ENCODE results near the gene CRIM1.

CRIM1 gene

DNA sequence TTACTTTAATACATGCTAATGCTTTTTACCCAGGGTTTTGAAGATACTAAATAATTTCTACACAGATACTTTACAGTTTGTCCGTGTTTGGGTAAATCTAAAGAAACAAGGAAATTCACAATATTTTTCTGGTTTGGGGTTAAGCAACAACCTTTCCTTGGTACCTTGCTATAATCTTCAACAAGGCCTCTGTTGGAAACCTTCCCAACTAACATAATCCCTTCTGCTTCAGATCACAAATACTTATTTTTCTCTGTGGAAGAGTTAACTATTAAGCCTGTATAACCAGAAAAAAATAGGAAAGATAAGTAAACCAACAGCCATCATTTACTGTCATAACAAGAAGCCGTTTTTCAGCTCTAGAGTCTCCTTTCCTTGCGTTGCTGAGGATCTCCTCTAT, 227.4 kb downstream of the CRIM1 start:
- no peak for DNase-seq (ENCODE audit: low read depth)
- in situ Hi-C loops (cut with HindIII; ENCODE audit: low sequenced_read_pairs) = no loop called here
- no peak overlapping the region for H3K4me3 ChIP-seq (ENCODE audit: low read depth, low read length)
- TF ChIP-seq, protein P1, sequence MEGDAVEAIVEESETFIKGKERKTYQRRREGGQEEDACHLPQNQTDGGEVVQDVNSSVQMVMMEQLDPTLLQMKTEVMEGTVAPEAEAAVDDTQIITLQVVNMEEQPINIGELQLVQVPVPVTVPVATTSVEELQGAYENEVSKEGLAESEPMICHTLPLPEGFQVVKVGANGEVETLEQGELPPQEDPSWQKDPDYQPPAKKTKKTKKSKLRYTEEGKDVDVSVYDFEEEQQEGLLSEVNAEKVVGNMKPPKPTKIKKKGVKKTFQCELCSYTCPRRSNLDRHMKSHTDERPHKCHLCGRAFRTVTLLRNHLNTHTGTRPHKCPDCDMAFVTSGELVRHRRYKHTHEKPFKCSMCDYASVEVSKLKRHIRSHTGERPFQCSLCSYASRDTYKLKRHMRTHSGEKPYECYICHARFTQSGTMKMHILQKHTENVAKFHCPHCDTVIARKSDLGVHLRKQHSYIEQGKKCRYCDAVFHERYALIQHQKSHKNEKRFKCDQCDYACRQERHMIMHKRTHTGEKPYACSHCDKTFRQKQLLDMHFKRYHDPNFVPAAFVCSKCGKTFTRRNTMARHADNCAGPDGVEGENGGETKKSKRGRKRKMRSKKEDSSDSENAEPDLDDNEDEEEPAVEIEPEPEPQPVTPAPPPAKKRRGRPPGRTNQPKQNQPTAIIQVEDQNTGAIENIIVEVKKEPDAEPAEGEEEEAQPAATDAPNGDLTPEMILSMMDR (IDR thresholded peaks at IDR 0.05; ENCODE audit: low read depth, low read length, missing control alignments) = no peak

DNA sequence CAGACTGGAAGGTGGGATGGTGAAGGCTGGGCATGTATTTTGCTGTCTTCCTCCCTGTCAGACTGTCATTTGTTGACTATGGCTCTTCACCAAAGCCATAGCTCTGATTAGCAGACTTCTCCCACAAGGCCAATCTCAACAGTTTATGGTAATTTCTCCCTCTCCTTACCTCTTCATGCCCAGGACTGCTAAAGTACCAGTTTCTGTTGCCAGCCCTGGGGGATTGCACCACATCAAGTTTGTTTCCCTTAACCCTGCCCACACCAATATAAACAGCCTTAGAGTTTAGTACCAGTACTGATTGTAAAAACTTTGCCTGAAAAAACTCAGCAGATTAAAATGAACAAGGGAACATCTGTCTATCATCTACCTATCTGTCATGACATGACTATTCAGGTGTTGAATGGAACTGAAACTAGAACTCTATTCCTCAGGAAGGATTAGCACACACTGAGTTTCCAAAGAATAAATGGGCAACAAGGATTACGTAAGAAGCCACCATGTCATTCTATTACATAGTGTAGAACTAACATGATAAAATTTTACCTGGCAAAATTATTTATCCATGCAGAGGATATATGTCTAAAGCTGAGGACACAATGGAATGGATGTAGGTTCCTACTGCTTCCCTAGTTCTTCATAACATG, 228.7 kb downstream of the CRIM1 start:
- in situ Hi-C loops (cut with HindIII; ENCODE audit: low sequenced_read_pairs) = no loop called here
- TF ChIP-seq, protein P1 (IDR thresholded peaks at IDR 0.05; ENCODE audit: low read depth, low read length, missing control alignments) = no peak
- no peak for DNase-seq (ENCODE audit: low read depth)
- H3K4me3 ChIP-seq (ENCODE audit: low read depth, low read length) = no peak overlapping the region

DNA sequence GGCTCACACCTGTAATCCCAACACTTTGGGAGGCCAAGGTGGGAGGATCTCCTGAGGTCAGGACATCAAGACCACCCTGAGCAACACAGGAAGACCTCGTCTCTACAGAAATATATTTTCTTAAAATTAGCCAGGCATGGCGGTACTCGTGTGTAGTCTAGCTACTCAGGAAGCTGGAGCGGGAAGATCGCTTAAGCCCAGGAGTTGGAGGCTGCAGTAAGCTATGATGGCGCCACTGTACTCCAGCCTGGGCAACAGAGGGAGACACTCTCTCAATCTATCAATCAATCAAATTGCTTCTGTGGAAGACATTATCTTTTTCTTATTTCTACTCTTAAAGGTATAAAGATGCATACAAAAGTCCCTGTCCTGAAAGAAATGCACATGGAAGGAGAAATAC, 231.1 kb downstream of the CRIM1 start:
- H3K4me3 ChIP-seq (ENCODE audit: low read depth, low read length) = no peak overlapping the region
- in situ Hi-C loops (cut with HindIII; ENCODE audit: low sequenced_read_pairs) = no loop called here
- no peak for DNase-seq (ENCODE audit: low read depth)
- TF ChIP-seq, protein P1 (IDR thresholded peaks at IDR 0.05; ENCODE audit: low read depth, low read length, missing control alignments) = no peak

DNA sequence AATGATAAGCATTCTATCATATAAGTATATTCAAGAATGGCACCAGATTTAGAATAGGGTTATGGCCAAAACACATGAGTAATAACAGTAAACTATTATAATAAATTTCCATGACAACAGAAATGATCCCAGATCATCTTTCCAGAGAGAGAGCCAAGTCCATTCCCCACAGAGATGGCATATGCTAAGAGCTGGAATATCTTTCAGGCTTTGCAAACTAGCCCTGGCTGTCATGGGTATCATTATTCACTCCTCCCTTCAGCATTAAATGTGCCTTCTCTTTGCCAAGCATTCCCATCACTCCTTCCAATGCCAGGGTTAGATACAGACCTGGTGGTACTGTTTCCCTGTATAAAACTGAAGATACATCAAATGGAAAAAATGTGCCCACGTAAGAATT, 231.5 kb downstream of the CRIM1 start:
- no peak for DNase-seq (ENCODE audit: low read depth)
- in situ Hi-C loops (cut with HindIII; ENCODE audit: low sequenced_read_pairs) = no loop called here
- TF ChIP-seq, protein P1 (IDR thresholded peaks at IDR 0.05; ENCODE audit: low read depth, low read length, missing control alignments) = no peak
- no peak overlapping the region for H3K4me3 ChIP-seq (ENCODE audit: low read depth, low read length)

DNA sequence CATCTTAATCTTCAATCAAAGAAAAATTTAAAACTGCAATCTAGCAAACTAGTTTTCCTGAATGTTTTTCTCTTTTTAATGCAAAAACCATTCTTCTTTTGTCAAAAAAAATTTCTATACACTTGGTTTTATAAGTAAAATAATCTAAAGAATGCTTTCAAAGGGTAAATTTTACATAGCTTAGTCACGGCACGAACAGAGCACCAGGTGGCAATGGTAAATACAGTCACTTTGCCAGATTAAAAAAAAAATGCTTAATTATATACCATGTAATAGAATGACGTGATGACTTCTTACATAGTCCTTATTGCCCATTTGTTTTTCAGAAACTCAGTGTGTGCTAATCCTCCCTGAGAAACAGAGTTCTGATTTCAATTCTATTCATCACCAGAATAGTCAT, 232.0 kb downstream of the CRIM1 start:
- TF ChIP-seq, protein P1 (IDR thresholded peaks at IDR 0.05; ENCODE audit: low read depth, low read length, missing control alignments) = no peak
- no peak for DNase-seq (ENCODE audit: low read depth)
- in situ Hi-C loops (cut with HindIII; ENCODE audit: low sequenced_read_pairs) = no loop called here
- H3K4me3 ChIP-seq (ENCODE audit: low read depth, low read length) = no peak overlapping the region

DNA sequence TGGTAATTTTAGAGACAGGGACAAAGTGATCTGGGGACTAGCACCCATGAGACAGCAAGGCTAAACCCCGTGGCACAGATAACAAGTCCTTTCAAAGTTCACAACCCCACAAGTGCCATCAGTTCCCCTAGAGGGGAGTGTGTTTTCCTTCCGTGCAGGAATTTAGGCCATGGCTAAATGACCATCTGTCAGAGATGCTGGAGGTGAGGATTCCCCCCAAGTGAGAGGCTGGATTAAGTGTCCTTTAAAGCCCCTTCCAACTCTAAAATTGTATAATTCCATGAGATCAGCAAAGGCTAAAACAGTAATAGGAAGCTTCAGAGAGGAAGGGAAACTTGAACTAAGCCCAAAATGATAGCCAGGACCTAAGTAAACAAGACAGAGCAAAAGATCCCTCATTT, 233.7 kb downstream of the CRIM1 start:
- H3K4me3 ChIP-seq (ENCODE audit: low read depth, low read length) = no peak overlapping the region
- TF ChIP-seq, protein P1 (IDR thresholded peaks at IDR 0.05; ENCODE audit: low read depth, low read length, missing control alignments) = no peak
- no peak for DNase-seq (ENCODE audit: low read depth)
- in situ Hi-C loops (cut with HindIII; ENCODE audit: low sequenced_read_pairs) = no loop called here
